Measurements from ENCODE around the gene DDX39B. TPM values are rescaled to one million over a fixed set of nuclear protein-coding genes. Genes with fewer than 3 reads are reported as not detected.
A peak's percentile ranks its signal among the peaks of the same experiment; 100 is the strongest.

DDX39B gene
- polyA plus RNA-seq, 3 donors, result 64.1 to 1,059 (median 67.8) TPM

DNA sequence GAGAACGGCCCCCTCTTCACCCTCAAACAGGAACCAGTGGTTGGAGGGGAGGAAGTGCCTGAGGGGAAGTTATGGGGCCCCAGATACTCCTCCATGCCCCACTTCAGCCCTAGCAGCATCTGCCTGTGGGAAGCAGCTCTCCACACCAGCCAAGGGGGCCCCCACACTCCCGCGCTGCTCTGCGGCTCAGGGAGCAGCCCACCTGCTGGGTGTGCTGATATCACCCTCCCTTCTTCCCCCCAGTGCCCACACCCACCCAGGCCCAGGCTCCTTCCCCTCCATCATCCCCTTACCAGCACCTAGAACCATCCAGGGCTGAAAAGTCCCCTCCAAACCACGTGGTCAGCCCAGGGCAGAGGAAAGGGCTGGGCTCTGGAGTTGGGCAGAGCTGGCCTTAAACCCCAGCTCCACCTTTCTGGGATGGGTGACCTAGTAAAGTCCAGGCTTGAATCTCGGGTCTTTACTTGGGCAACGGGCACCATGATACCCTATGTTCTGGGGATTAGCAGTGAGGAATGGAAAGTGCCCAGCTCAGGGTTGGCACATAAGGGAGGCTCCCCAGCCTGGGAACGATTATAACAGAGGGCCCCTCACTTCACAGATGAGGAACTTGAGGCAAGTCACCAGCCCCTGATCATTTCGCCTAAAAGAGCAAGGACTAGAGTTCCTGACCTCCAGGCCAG is 44.9 kb upstream of the DDX39B start:
- peak; percentile 61 to 80 (median 73) for DNase-seq
- Histone ChIP-seq H3K79me2 (ENCODE audit: insufficient read depth, low read length) (peaks cover 66% of the 10 kb centered on the region), H3K9me3 (replicated peaks in 1 of 2; ENCODE audit: control insufficient read depth in 1 of 2, insufficient read depth in 1 of 2, low read length in 2 of 2) (no peaks in the 10 kb centered on the region), H3K9ac (ENCODE audit: insufficient read depth, low read length, poor library complexity, severe bottlenecking) (peak overlapping the region; percentile 73), H2AFZ (ENCODE audit: insufficient read depth, low read depth, low read length, poor library complexity, severe bottlenecking) (peak overlapping the region; percentile 38), H3K4me2 (replicated peaks; ENCODE audit: extremely low read depth, low read length, poor library complexity, severe bottlenecking) (peak overlapping the region; percentile 99), H3K27me3 (ENCODE audit: control insufficient read depth in 2 of 2, insufficient read depth in 2 of 2, low read length in 2 of 2) (no peaks in the 10 kb centered on the region), H4K20me1 (ENCODE audit: insufficient read depth, low read length) (peaks cover 34% of the 10 kb centered on the region), H3K4me1 (ENCODE audit: control insufficient read depth in 1 of 2, insufficient read depth in 2 of 2, low read length in 2 of 2) (peaks cover 70 to 84% of the 10 kb centered on the region in 2 donors), H3K4me3 (replicated peaks in 1 of 3; ENCODE audit: low read depth in 2 of 3, low read length in 3 of 3) (peak overlapping the region; percentile 61 to 98 (median 92)), H3K27ac (ENCODE audit: low read depth in 1 of 2, low read length in 2 of 2) (peak overlapping the region; percentile 80 to 85), H3K36me3 (replicated peaks in 1 of 2; ENCODE audit: control insufficient read depth in 1 of 2, insufficient read depth in 2 of 2, low read length in 2 of 2) (peaks cover 12 to 23% of the 10 kb centered on the region in 2 donors)
- intact Hi-C loops (cut with micrococcal nuclease), result loop anchor here in 1 of 2 donors (2.0 kb wide), 1 partner anchor 28 kb away; no protein-coding TSS in a partner anchor
- peak overlapping the region; percentile 84 to 97 (median 95) for H3K27ac Mint-ChIP-seq
- TF ChIP-seq, protein P1, sequence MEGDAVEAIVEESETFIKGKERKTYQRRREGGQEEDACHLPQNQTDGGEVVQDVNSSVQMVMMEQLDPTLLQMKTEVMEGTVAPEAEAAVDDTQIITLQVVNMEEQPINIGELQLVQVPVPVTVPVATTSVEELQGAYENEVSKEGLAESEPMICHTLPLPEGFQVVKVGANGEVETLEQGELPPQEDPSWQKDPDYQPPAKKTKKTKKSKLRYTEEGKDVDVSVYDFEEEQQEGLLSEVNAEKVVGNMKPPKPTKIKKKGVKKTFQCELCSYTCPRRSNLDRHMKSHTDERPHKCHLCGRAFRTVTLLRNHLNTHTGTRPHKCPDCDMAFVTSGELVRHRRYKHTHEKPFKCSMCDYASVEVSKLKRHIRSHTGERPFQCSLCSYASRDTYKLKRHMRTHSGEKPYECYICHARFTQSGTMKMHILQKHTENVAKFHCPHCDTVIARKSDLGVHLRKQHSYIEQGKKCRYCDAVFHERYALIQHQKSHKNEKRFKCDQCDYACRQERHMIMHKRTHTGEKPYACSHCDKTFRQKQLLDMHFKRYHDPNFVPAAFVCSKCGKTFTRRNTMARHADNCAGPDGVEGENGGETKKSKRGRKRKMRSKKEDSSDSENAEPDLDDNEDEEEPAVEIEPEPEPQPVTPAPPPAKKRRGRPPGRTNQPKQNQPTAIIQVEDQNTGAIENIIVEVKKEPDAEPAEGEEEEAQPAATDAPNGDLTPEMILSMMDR (IDR thresholded peaks at IDR 0.05), result no peak
- peaks cover 32 to 36% of the 10 kb centered on the region in 2 donors for H3K36me3 Mint-ChIP-seq
- peaks cover 84% of the 10 kb centered on the region for H3K4me1 Mint-ChIP-seq
- H3K27me3 Mint-ChIP-seq (ENCODE audit: low read depth in 3 of 3), result peaks cover 0 to 4% (median 3%) of the 10 kb centered on the region in 3 donors
- WGBS (ENCODE audit: insufficient coverage), result 2% methylated on average over 7 of the region's 9 CpGs
- peaks cover 0 to 4% (median 0%) of the 10 kb centered on the region in 7 donors for H3K9me3 Mint-ChIP-seq
- H3K4me3 Mint-ChIP-seq, result peak overlapping the region; percentile 97 to 98

DNA sequence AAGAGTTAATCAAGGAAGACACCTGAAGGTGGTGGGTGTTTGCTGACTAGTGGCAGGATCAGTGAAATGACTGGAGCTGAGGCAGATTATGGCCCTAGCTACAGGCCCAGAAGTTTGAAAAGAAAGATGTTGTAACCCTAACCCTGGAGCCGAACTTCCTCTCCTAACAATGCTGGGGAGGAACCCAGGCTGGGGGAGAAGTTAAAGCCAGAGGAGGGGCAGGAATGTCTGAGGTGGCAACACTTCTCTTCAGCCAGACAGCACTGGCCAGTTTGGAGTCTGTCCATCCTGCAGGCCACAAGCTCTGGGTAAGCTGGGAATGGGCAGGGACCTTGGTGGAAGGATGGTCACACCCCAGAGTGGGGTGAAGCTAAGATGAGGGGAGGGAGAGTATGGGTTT is 44.2 kb upstream of the DDX39B start, which contains the start of gene LST1:
Gene LST1, plus strand, starts transcription at position 270 of the 400 bp plus-strand sequence. CDS start 1,023 bp downstream, outside the sequence.
- Histone ChIP-seq H3K4me3 (replicated peaks in 1 of 3; ENCODE audit: low read depth in 2 of 3, low read length in 3 of 3) (peak within 1 kb of the TSS; percentile 61 to 98 (median 92)), H4K20me1 (ENCODE audit: insufficient read depth, low read length) (peaks cover 29% of the 10 kb centered on the region), H3K79me2 (ENCODE audit: insufficient read depth, low read length) (peaks cover 73% of the 10 kb centered on the region), H2AFZ (ENCODE audit: insufficient read depth, low read depth, low read length, poor library complexity, severe bottlenecking) (peak within 1 kb of the TSS; percentile 38), H3K4me2 (replicated peaks; ENCODE audit: extremely low read depth, low read length, poor library complexity, severe bottlenecking) (peak within 1 kb of the TSS; percentile 99), H3K27me3 (ENCODE audit: control insufficient read depth in 2 of 2, insufficient read depth in 2 of 2, low read length in 2 of 2) (no peaks in the 10 kb centered on the region), H3K4me1 (ENCODE audit: control insufficient read depth in 1 of 2, insufficient read depth in 2 of 2, low read length in 2 of 2) (peaks cover 74 to 88% of the 10 kb centered on the region in 2 donors), H3K27ac (ENCODE audit: low read depth in 1 of 2, low read length in 2 of 2) (peak within 1 kb of the TSS; percentile 80 to 85), H3K9me3 (replicated peaks in 1 of 2; ENCODE audit: control insufficient read depth in 1 of 2, insufficient read depth in 1 of 2, low read length in 2 of 2) (no peaks in the 10 kb centered on the region), H3K36me3 (replicated peaks in 1 of 2; ENCODE audit: control insufficient read depth in 1 of 2, insufficient read depth in 2 of 2, low read length in 2 of 2) (peaks cover 12 to 22% of the 10 kb centered on the region in 2 donors), H3K9ac (ENCODE audit: insufficient read depth, low read length, poor library complexity, severe bottlenecking) (peak within 1 kb of the TSS; percentile 73)
- WGBS (ENCODE audit: insufficient coverage), result no CpG with 5 or more reads among the region's 1 CpG
- Mint-ChIP-seq H3K9me3 (peaks cover 0 to 4% (median 0%) of the 10 kb centered on the region in 7 donors), H3K4me1 (peaks cover 87% of the 10 kb centered on the region), H3K36me3 (peaks cover 31 to 33% of the 10 kb centered on the region in 2 donors), H3K27me3 (ENCODE audit: low read depth in 3 of 3) (peaks cover 0 to 4% (median 3%) of the 10 kb centered on the region in 3 donors), H3K27ac (peak within 1 kb of the TSS; percentile 84 to 97 (median 95)), H3K4me3 (peak within 1 kb of the TSS; percentile 97 to 98)
- peak; percentile 71 to 87 (median 84) for DNase-seq
- TF ChIP-seq, protein P1 (IDR thresholded peaks at IDR 0.05), result no peak
- intact Hi-C loops (cut with micrococcal nuclease), result loop anchor here in 1 of 2 donors (2.0 kb wide), 1 partner anchor 27 kb away; no protein-coding TSS in a partner anchor

Data from CD14-positive monocyte (primary cell).